ENCODE results near the gene GPER1.
A peak's percentile ranks its signal among the peaks of the same experiment; 100 is the strongest.

The GPER1 gene

DNA sequence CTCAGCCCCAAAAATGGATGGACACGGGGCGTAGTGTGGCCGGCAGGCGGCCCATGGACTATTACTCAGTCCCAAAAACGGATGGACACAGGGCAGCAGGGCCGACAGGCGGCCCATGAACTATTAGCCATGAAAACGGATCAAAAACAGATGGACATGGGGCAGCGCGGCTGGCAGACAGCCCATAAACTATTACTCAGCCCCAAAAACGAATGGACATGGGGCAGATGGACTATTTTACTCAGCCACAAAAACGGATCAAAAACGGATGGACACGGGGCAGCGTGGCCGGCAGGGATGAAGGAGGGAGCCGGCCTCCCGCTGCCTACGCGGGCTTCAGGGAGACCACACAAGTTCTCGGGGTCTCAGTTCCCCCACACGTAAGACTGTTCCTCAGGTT is 32.9 kb downstream of the GPER1 start:
- H3K9ac ChIP-seq (ENCODE audit: low read length), result no peak overlapping the region
- no peaks in the 10 kb centered on the region for H3K36me3 ChIP-seq (ENCODE audit: insufficient read depth, low read length)
- no peak overlapping the region for H3K4me3 ChIP-seq (ENCODE audit: low read depth in 1 of 2, low read length in 2 of 2)
- H3K27me3 ChIP-seq (ENCODE audit: control insufficient read depth in 1 of 2, insufficient read depth in 2 of 2, low read length in 2 of 2), result no peaks in the 10 kb centered on the region
- no peak overlapping the region for H3K27ac ChIP-seq (ENCODE audit: low read depth, low read length)
- H3K9me3 ChIP-seq (ENCODE audit: low read length), result no peaks in the 10 kb centered on the region
- peaks cover 20% of the 10 kb centered on the region for H3K4me1 ChIP-seq (ENCODE audit: insufficient read depth, low read length)

- no peaks in the 10 kb centered on the region for H3K36me3 ChIP-seq (ENCODE audit: insufficient read depth, low read length)
- H3K27me3 ChIP-seq (ENCODE audit: control insufficient read depth in 1 of 2, insufficient read depth in 2 of 2, low read length in 2 of 2), result no peaks in the 10 kb centered on the region
- no peak overlapping the region for H3K4me3 ChIP-seq (ENCODE audit: low read depth in 1 of 2, low read length in 2 of 2)
- no peaks in the 10 kb centered on the region for H3K9me3 ChIP-seq (ENCODE audit: low read length)
- H3K27ac ChIP-seq (ENCODE audit: low read depth, low read length), result no peak overlapping the region
- H3K9ac ChIP-seq (ENCODE audit: low read length), result no peak overlapping the region
- H3K4me1 ChIP-seq (ENCODE audit: insufficient read depth, low read length), result peaks cover 20% of the 10 kb centered on the region
These were observed 33.6 kb downstream of the GPER1 start for GRCh38 chr7:1121476-1121875.

GRCh38 chr7:1121886-1122831 is 34.2 kb downstream of the GPER1 start:
- H3K9me3 ChIP-seq (ENCODE audit: low read length), result no peaks in the 10 kb centered on the region
- H3K27me3 ChIP-seq (ENCODE audit: control insufficient read depth in 1 of 2, insufficient read depth in 2 of 2, low read length in 2 of 2), result no peaks in the 10 kb centered on the region
- H3K4me3 ChIP-seq (ENCODE audit: low read depth in 1 of 2, low read length in 2 of 2), result no peak overlapping the region
- no peak overlapping the region for H3K9ac ChIP-seq (ENCODE audit: low read length)
- H3K36me3 ChIP-seq (ENCODE audit: insufficient read depth, low read length), result no peaks in the 10 kb centered on the region
- H3K4me1 ChIP-seq (ENCODE audit: insufficient read depth, low read length), result peaks cover 20% of the 10 kb centered on the region
- H3K27ac ChIP-seq (ENCODE audit: low read depth, low read length), result no peak overlapping the region

DNA sequence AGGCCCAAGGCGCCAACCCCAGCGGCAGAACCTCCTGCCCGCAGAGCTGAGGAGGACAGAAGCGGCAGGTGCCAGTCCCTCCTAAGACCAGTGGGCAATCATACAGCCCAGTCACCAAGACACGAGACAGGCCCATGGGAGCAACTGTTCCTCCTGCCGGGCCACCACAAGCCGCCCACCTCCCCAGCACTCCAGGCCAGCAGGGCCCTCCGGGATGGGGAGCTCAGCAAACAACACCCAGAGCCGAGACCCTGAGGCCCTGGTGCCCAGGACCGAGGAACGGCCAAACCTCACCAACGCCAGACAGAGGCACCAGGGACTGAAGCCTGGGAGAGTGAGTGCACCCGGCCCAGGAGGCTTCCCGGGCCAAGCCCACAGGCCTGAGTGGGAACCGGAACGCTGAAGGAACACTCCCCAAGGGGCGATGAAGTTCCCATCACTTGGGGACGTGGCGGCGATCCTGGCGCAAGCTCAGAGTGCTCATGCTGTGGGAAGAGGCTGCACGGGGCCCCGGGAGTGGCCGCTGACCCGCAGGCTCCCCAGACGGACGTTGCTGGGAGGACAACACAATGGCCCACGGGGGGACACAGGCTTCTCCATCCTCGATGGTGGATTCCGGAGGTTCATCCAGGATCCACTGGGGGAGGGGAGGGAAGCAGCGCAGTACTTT is 35.1 kb downstream of the GPER1 start:
- Histone ChIP-seq H3K27ac (ENCODE audit: low read depth, low read length) (peak overlapping the region; percentile 73), H3K27me3 (ENCODE audit: control insufficient read depth in 1 of 2, insufficient read depth in 2 of 2, low read length in 2 of 2) (no peaks in the 10 kb centered on the region), H3K4me3 (ENCODE audit: low read depth in 1 of 2, low read length in 2 of 2) (no peak overlapping the region)

DNA sequence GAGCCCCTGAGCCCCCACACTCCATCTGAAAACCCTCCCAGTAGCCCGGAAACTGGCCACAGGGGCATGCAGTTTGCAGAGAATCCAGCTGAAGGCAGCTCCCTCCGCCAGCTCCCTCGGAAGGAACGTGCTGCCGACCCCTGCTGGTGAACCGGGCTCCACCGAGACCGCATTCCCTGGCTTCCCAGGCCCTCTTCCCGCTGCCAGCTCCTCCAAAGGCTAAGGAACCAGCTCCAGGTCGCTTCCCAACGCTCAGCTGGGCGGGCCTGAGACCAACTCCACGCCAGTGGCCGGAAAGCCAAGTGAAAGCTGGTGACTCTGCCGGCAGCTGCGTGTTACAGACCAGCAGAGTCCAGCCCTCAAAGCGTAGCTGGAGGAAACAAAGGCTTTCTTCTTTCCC is 35.8 kb downstream of the GPER1 start:
- peaks cover 20% of the 10 kb centered on the region for H3K4me1 ChIP-seq (ENCODE audit: insufficient read depth, low read length)
- peak overlapping the region; percentile 4 for H3K9ac ChIP-seq (ENCODE audit: low read length)
- H3K36me3 ChIP-seq (ENCODE audit: insufficient read depth, low read length), result no peaks in the 10 kb centered on the region
- peak overlapping the region in 1 of 2 donors; percentile 27 for H3K4me3 ChIP-seq (ENCODE audit: low read depth in 1 of 2, low read length in 2 of 2)
- no peaks in the 10 kb centered on the region for H3K27me3 ChIP-seq (ENCODE audit: control insufficient read depth in 1 of 2, insufficient read depth in 2 of 2, low read length in 2 of 2)
- no peaks in the 10 kb centered on the region for H3K9me3 ChIP-seq (ENCODE audit: low read length)
- peak overlapping the region; percentile 73 for H3K27ac ChIP-seq (ENCODE audit: low read depth, low read length)

More for the DNA sequence above, 35.1 kb downstream of the GPER1 start:
- Histone ChIP-seq H3K4me1 (ENCODE audit: insufficient read depth, low read length) (peaks cover 20% of the 10 kb centered on the region), H3K36me3 (ENCODE audit: insufficient read depth, low read length) (no peaks in the 10 kb centered on the region), H3K9me3 (ENCODE audit: low read length) (no peaks in the 10 kb centered on the region), H3K9ac (ENCODE audit: low read length) (no peak overlapping the region)

- Histone ChIP-seq H3K4me3 (ENCODE audit: low read depth in 1 of 2, low read length in 2 of 2) (peak overlapping the region in 1 of 2 donors; percentile 27), H3K27me3 (ENCODE audit: control insufficient read depth in 1 of 2, insufficient read depth in 2 of 2, low read length in 2 of 2) (no peaks in the 10 kb centered on the region), H3K4me1 (ENCODE audit: insufficient read depth, low read length) (peaks cover 20% of the 10 kb centered on the region), H3K9ac (ENCODE audit: low read length) (peak overlapping the region; percentile 4), H3K9me3 (ENCODE audit: low read length) (no peaks in the 10 kb centered on the region), H3K36me3 (ENCODE audit: insufficient read depth, low read length) (no peaks in the 10 kb centered on the region), H3K27ac (ENCODE audit: low read depth, low read length) (peak overlapping the region; percentile 73)
These were observed 36.3 kb downstream of the GPER1 start for GRCh38 chr7:1124164-1124563.

- Histone ChIP-seq H3K27ac (ENCODE audit: low read depth, low read length) (no peak overlapping the region), H3K9me3 (ENCODE audit: low read length) (no peaks in the 10 kb centered on the region), H3K36me3 (ENCODE audit: insufficient read depth, low read length) (no peaks in the 10 kb centered on the region), H3K4me3 (ENCODE audit: low read depth in 1 of 2, low read length in 2 of 2) (no peak overlapping the region), H3K4me1 (ENCODE audit: insufficient read depth, low read length) (peaks cover 20% of the 10 kb centered on the region), H3K27me3 (ENCODE audit: control insufficient read depth in 1 of 2, insufficient read depth in 2 of 2, low read length in 2 of 2) (no peaks in the 10 kb centered on the region), H3K9ac (ENCODE audit: low read length) (no peak overlapping the region)
These were observed 37.1 kb downstream of the GPER1 start for GRCh38 chr7:1124816-1125602.

GRCh38 chr7:1125603-1125969 is 37.7 kb downstream of the GPER1 start:
- H3K36me3 ChIP-seq (ENCODE audit: insufficient read depth, low read length), result no peaks in the 10 kb centered on the region
- H3K4me3 ChIP-seq (ENCODE audit: low read depth in 1 of 2, low read length in 2 of 2), result no peak overlapping the region
- H3K27me3 ChIP-seq (ENCODE audit: control insufficient read depth in 1 of 2, insufficient read depth in 2 of 2, low read length in 2 of 2), result no peaks in the 10 kb centered on the region
- no peaks in the 10 kb centered on the region for H3K9me3 ChIP-seq (ENCODE audit: low read length)
- H3K27ac ChIP-seq (ENCODE audit: low read depth, low read length), result no peak overlapping the region
- H3K4me1 ChIP-seq (ENCODE audit: insufficient read depth, low read length), result peaks cover 20% of the 10 kb centered on the region
- no peak overlapping the region for H3K9ac ChIP-seq (ENCODE audit: low read length)

GRCh38 chr7:1127001-1127400 is 39.1 kb downstream of the GPER1 start:
- no peaks in the 10 kb centered on the region for H3K9me3 ChIP-seq (ENCODE audit: low read length)
- H3K4me1 ChIP-seq (ENCODE audit: insufficient read depth, low read length), result peaks cover 20% of the 10 kb centered on the region
- H3K9ac ChIP-seq (ENCODE audit: low read length), result no peak overlapping the region
- no peaks in the 10 kb centered on the region for H3K27me3 ChIP-seq (ENCODE audit: control insufficient read depth in 1 of 2, insufficient read depth in 2 of 2, low read length in 2 of 2)
- no peak overlapping the region for H3K27ac ChIP-seq (ENCODE audit: low read depth, low read length)
- H3K4me3 ChIP-seq (ENCODE audit: low read depth in 1 of 2, low read length in 2 of 2), result no peak overlapping the region
- no peaks in the 10 kb centered on the region for H3K36me3 ChIP-seq (ENCODE audit: insufficient read depth, low read length)

GRCh38 chr7:1129431-1129830 is 41.5 kb downstream of the GPER1 start:
- no peak overlapping the region for H3K9ac ChIP-seq (ENCODE audit: low read length)
- H3K27ac ChIP-seq (ENCODE audit: low read depth, low read length), result no peak overlapping the region
- no peaks in the 10 kb centered on the region for H3K9me3 ChIP-seq (ENCODE audit: low read length)
- H3K36me3 ChIP-seq (ENCODE audit: insufficient read depth, low read length), result no peaks in the 10 kb centered on the region
- peaks cover 6% of the 10 kb centered on the region for H3K4me1 ChIP-seq (ENCODE audit: insufficient read depth, low read length)
- H3K27me3 ChIP-seq (ENCODE audit: control insufficient read depth in 1 of 2, insufficient read depth in 2 of 2, low read length in 2 of 2), result no peaks in the 10 kb centered on the region
- no peak overlapping the region for H3K4me3 ChIP-seq (ENCODE audit: low read depth in 1 of 2, low read length in 2 of 2)

Measured in muscle layer of colon (tissue), 2 donors.